Activated CD8-positive, alpha-beta T cell treated with anti-CD3 and anti-CD28 coated beads for 36 hours (primary cell): ENCODE measurements around the gene ZBTB37. TPM values are rescaled to one million over a fixed set of nuclear protein-coding genes. Genes with fewer than 3 reads are reported as not detected.
"Not testable (repeated sequence)": the region's sequence is repeated elsewhere in the genome, so short reads cannot be mapped to it uniquely, and the experiment has no call there.

ENCODE experiments used
- ATAC-seq: fragments of 200-7000 bp; cut with Tn5 transposase; one replicate; pipeline ENCODE4 v1.10.0; 2021; ENCODE audit warnings: mild to moderate bottlenecking, moderate library complexity
- CTCF ChIA-PET: fragments of 350-600 bp; sonication (Branson Sonifier 250); formaldehyde crosslinking; loops from one replicate; lab custom pipeline; 2021; ENCODE audit warnings: antibody characterized with exemption; lab: Charles Lee
- POLR2A ChIA-PET: fragments of 350-600 bp; sonication (Branson Sonifier 250); formaldehyde crosslinking; loops from one replicate; lab custom pipeline; 2021; ENCODE audit warnings: antibody characterized with exemption; lab: Charles Lee
- DNase-seq: peaks from one replicate; pipeline ENCODE4 v3.0.0-alpha.2; 2020
- H3K27ac Mint-ChIP-seq: one replicate; pipeline ENCODE4 v1.8.0; 2021; ENCODE audit warnings: mild to moderate bottlenecking, mixed read lengths
- H3K27me3 Mint-ChIP-seq: one replicate; pipeline ENCODE4 v1.8.0; 2021; ENCODE audit warnings: mixed read lengths
- H3K36me3 Mint-ChIP-seq: one replicate; pipeline ENCODE4 v1.8.0; 2021; ENCODE audit warnings: low read depth, mixed read lengths
- H3K4me1 Mint-ChIP-seq: one replicate; pipeline ENCODE4 v1.8.0; 2021; ENCODE audit warnings: low read depth, mixed read lengths
- H3K4me3 Mint-ChIP-seq: one replicate; pipeline ENCODE4 v1.8.0; 2021; ENCODE audit warnings: mild to moderate bottlenecking, moderate library complexity, mixed read lengths
- H3K9me3 Mint-ChIP-seq: one replicate; pipeline ENCODE4 v1.8.0; 2021; ENCODE audit warnings: mixed read lengths
- intact Hi-C: fragments of 100-400 bp; cut with micrococcal nuclease; formaldehyde crosslinking; loops from one replicate; pipeline ENCODE4 v1.10.0; 2022
- total RNA-seq, 2 experiments: library from RNA; stranded (reverse); gene quantifications; one replicate each; pipeline ENCODE4 v1.2.3, GENCODE V29; 2021
- TF ChIP-seq, protein P1 (sequence below): fragments of 200-600 bp; IDR thresholded peaks from one replicate; pipeline ENCODE4 v1.8.0; 2022; ENCODE audit warnings: antibody characterized with exemption, mild to moderate bottlenecking

Gene ZBTB37
- total RNA-seq, 2 experiments from 2014 or later, result 7.6 to 7.9 TPM

DNA sequence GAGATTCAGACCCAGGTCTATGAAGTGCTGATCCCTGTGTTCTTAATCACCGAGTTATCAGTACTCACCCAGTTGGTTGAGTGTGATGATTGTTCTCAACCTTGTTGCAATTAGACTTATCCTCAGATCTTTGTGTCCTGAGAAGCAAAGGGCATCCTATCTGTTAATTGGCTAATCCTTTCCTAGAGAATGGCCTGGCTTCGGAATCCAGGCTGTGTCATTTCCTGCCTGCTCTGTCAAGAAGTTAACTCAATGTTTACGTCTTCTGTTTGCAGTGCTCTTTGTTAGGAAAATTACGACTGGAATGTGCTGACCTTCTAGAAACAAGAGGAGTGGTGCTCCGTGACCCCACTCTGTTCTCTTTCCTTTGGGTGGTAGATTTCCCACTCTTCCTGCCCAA is 15.1 kb upstream of the ZBTB37 start:
- Mint-ChIP-seq H3K9me3 (no peaks in the 10 kb centered on the region), H3K27ac (no peak overlapping the region), H3K36me3 (peaks cover 37% of the 10 kb centered on the region), H3K4me3 (no peak overlapping the region), H3K27me3 (no peaks in the 10 kb centered on the region), H3K4me1 (no peaks in the 10 kb centered on the region)
- DNase-seq (no peak), ATAC-seq (no peak)
- POLR2A ChIA-PET, result interaction anchor here (0.6 to 5.2 kb wide), 4 partner anchors 10 to 77 kb away, joined by 3 to 56 read pairs (median 4); no protein-coding TSS in a partner anchor
- CTCF ChIA-PET, result no interaction called here
- TF ChIP-seq, protein P1, sequence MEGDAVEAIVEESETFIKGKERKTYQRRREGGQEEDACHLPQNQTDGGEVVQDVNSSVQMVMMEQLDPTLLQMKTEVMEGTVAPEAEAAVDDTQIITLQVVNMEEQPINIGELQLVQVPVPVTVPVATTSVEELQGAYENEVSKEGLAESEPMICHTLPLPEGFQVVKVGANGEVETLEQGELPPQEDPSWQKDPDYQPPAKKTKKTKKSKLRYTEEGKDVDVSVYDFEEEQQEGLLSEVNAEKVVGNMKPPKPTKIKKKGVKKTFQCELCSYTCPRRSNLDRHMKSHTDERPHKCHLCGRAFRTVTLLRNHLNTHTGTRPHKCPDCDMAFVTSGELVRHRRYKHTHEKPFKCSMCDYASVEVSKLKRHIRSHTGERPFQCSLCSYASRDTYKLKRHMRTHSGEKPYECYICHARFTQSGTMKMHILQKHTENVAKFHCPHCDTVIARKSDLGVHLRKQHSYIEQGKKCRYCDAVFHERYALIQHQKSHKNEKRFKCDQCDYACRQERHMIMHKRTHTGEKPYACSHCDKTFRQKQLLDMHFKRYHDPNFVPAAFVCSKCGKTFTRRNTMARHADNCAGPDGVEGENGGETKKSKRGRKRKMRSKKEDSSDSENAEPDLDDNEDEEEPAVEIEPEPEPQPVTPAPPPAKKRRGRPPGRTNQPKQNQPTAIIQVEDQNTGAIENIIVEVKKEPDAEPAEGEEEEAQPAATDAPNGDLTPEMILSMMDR, result no peak
- intact Hi-C loops, result no loop called here

- no peak overlapping the region for H3K27ac Mint-ChIP-seq
- H3K4me1 Mint-ChIP-seq, result no peaks in the 10 kb centered on the region
- H3K36me3 Mint-ChIP-seq, result peaks cover 41% of the 10 kb centered on the region
- no peak for ATAC-seq
- H3K4me3 Mint-ChIP-seq, result no peak overlapping the region
- no peak for DNase-seq
- ChIA-PET POLR2A (interaction anchor here (0.5 to 3.1 kb wide), 2 partner anchors 18 to 43 kb away, joined by 4 to 10 read pairs; no protein-coding TSS in a partner anchor), CTCF (no interaction called here)
- intact Hi-C loops, result no loop called here
- no peaks in the 10 kb centered on the region for H3K27me3 Mint-ChIP-seq
- H3K9me3 Mint-ChIP-seq, result no peaks in the 10 kb centered on the region
- TF ChIP-seq, protein P1, result no peak
Observed at GRCh38 chr1:173856014-173856413, 12.2 kb upstream of the ZBTB37 start.

- Mint-ChIP-seq H3K27me3 (no peaks in the 10 kb centered on the region), H3K4me3 (no peak overlapping the region), H3K9me3 (no peaks in the 10 kb centered on the region), H3K4me1 (peaks cover under 1% of the 10 kb centered on the region), H3K27ac (no peak overlapping the region), H3K36me3 (peaks cover 38% of the 10 kb centered on the region)
- no peak for ATAC-seq
- CTCF ChIA-PET, result interaction anchor here (0.8 kb wide), 1 partner anchor 12 kb away, joined by 4 read pairs; no protein-coding TSS in a partner anchor
- DNase-seq, result no peak
- POLR2A ChIA-PET, result interaction anchor here (0.5 to 3.1 kb wide), 2 partner anchors 19 to 42 kb away, joined by 4 to 10 read pairs; no protein-coding TSS in a partner anchor
- TF ChIP-seq, protein P1, result no peak
- intact Hi-C loops, result no loop called here
Observed at GRCh38 chr1:173856903-173857302, 11.3 kb upstream of the ZBTB37 start.

DNA sequence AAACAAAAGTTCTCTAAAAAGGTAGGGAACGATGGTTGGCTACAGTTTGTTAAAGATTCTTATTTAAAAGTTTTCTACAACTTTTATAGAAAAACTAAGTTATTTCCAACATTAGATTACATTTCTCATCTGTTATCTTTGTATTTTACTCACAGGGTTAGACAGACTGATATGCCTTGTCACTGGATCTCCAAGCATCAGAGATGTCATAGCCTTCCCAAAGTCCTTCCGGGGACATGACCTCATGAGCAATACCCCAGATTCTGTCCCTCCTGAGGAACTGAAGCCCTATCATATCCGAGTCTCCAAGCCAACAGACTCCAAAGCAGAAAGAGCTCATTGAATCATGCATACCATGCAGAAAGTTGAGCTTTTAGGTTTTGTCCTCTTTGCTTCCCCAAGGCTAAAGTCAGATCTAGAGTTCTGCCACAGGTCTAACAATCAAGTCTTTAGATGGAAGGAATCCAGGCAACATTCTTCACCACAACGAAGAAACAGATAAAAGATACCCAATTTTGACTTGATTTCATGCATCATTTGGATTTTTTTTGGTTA is 10.7 kb upstream of the ZBTB37 start:
- ChIA-PET POLR2A (interaction anchor here (1.0 to 3.1 kb wide), 2 partner anchors 10 to 19 kb away, joined by 9 to 10 read pairs; partner anchors contain the start of genes GAS5 and ZBTB37), CTCF (interaction anchor here (0.8 to 0.9 kb wide), 2 partner anchors 13 to 428 kb away, joined by 4 read pairs; no protein-coding TSS in a partner anchor)
- Mint-ChIP-seq H3K4me3 (no peak overlapping the region), H3K27ac (peak overlapping the region; percentile 51), H3K36me3 (peaks cover 38% of the 10 kb centered on the region), H3K4me1 (peaks cover 2% of the 10 kb centered on the region), H3K27me3 (no peaks in the 10 kb centered on the region), H3K9me3 (no peaks in the 10 kb centered on the region)
- intact Hi-C loops, result no loop called here
- TF ChIP-seq, protein P1, result no peak
- ATAC-seq (no peak), DNase-seq (no peak)

DNA sequence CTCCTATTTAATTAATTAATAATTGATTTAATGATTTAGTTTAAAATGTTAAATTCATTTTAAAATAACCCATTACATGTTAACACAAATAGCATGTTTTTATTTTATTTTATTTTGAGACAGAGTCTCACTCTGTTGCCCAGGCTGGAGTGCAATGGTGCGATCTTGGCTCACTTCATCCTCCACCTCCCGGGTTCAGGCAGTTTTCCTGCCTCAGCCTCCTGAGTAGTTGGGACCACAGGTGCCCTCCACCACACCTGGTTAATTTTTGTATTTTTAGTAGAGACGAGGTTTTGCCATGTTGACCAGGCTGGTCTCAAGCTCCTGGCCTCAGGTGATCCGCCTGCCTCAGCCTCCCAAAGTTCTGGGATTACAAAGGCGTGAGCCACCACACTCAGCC is 8.6 kb upstream of the ZBTB37 start:
- peaks cover 16% of the 10 kb centered on the region for H3K4me1 Mint-ChIP-seq
- H3K9me3 Mint-ChIP-seq, H3K27me3 Mint-ChIP-seq, DNase-seq, intact Hi-C loops, H3K27ac Mint-ChIP-seq, H3K4me3 Mint-ChIP-seq, ATAC-seq: not testable (repeated sequence)
- H3K36me3 Mint-ChIP-seq, result peaks cover 48% of the 10 kb centered on the region
- CTCF ChIA-PET, result interaction anchor here (0.7 to 1.8 kb wide), 4 partner anchors 8 to 428 kb away, joined by 3 to 5 read pairs (median 3); partner anchors contain the start of gene DARS2
- POLR2A ChIA-PET, result interaction anchor here (0.5 to 7.2 kb wide), 6 partner anchors 7 to 306 kb away, joined by 3 to 56 read pairs (median 6); partner anchors contain the start of gene ZBTB37
